GM19455 (cell line): ENCODE results near the gene IPO13.
A peak's percentile ranks its signal among the peaks of the same experiment; 100 is the strongest.

Source experiments
- ATAC-seq: cut with Tn5 transposase; IDR thresholded peaks from one replicate; pipeline ENCODE4 v1.9.1; 2021; ENCODE audit not compliant: unreplicated experiment

IPO13 gene

GRCh38 chr1:43973981-43974442 is 27.3 kb downstream of the IPO13 start:
- ATAC-seq = peak; percentile 2

GRCh38 chr1:43974443-43975248 is 27.9 kb downstream of the IPO13 start, which contains the start of gene ATP6V0B:
Gene ATP6V0B, plus strand, starts transcription at chr1:43974960. Its CDS starts 81 bp downstream, at chr1:43975041.
- ATAC-seq = peak; percentile 69

GRCh38 chr1:43975249-43975961 is 28.7 kb downstream of the IPO13 start:
- ATAC-seq = no peak

- no peak for ATAC-seq
Observed at GRCh38 chr1:43976045-43976444, 29.3 kb downstream of the IPO13 start.

GRCh38 chr1:43976890-43977289 is 30.1 kb downstream of the IPO13 start:
- no peak for ATAC-seq

GRCh38 chr1:43977376-43978263 is 30.9 kb downstream of the IPO13 start:
- ATAC-seq = no peak

GRCh38 chr1:43978264-43978550 is 31.5 kb downstream of the IPO13 start:
- ATAC-seq = no peak

GRCh38 chr1:43978551-43979260 is 32.0 kb downstream of the IPO13 start, which contains the start of gene B4GALT2:
Gene B4GALT2, plus strand, starts transcription at chr1:43979210. Its CDS starts 1,951 bp downstream, at chr1:43981161.
- ATAC-seq = no peak

- no peak for ATAC-seq
Observed at GRCh38 chr1:43979261-43979527, 32.4 kb downstream of the IPO13 start.

GRCh38 chr1:43979528-43980254 is 32.9 kb downstream of the IPO13 start:
- no peak for ATAC-seq

- no peak for ATAC-seq
Observed at GRCh38 chr1:43980255-43981134, 33.7 kb downstream of the IPO13 start.

GRCh38 chr1:43981135-43981491 is 34.4 kb downstream of the IPO13 start:
- ATAC-seq = no peak

- ATAC-seq = no peak
Observed at GRCh38 chr1:43981636-43982035, 34.9 kb downstream of the IPO13 start.

- no peak for ATAC-seq
Observed at GRCh38 chr1:43982241-43982640, 35.5 kb downstream of the IPO13 start.

- no peak for ATAC-seq
Observed at GRCh38 chr1:43982808-43983207, 36.1 kb downstream of the IPO13 start.

GRCh38 chr1:43983253-43983899 is 36.6 kb downstream of the IPO13 start:
- ATAC-seq = no peak

GRCh38 chr1:43984855-43985254 is 38.1 kb downstream of the IPO13 start:
- ATAC-seq = no peak

- ATAC-seq = no peak
Observed at GRCh38 chr1:43985984-43986595, 39.3 kb downstream of the IPO13 start.
